Measurements from ENCODE around the gene CSMD2.

Gene CSMD2

GRCh38 chr1:33711511-33711910 is 453.5 kb downstream of the CSMD2 start:
- Histone ChIP-seq H3K9ac (ENCODE audit: low read length) (no peak overlapping the region), H4K20me1 (ENCODE audit: insufficient read depth, low read length) (no peaks in the 10 kb centered on the region), H3K4me1 (ENCODE audit: low read length) (no peaks in the 10 kb centered on the region), H3K27me3 (ENCODE audit: low read depth, low read length) (no peaks in the 10 kb centered on the region), H3K4me2 (ENCODE audit: low read length) (no peak overlapping the region), H3K9me3 (ENCODE audit: insufficient read depth, low read length) (no peaks in the 10 kb centered on the region), H3K36me3 (replicated peaks; ENCODE audit: low read depth, low read length) (no peaks in the 10 kb centered on the region), H3K27ac (ENCODE audit: low read length) (no peak overlapping the region), H3K4me3 (ENCODE audit: low read length) (no peak overlapping the region), H2AFZ (ENCODE audit: low read depth, low read length) (no peak overlapping the region), H3K79me2 (ENCODE audit: low read length) (no peaks in the 10 kb centered on the region)
- no peak for TF ChIP-seq CTCF (IDR thresholded peaks at IDR 0.05; ENCODE audit: low read depth, low read length)
- no peak for TF ChIP-seq EZH2phosphoT487 (IDR thresholded peaks at IDR 0.05; ENCODE audit: low read depth)

DNA sequence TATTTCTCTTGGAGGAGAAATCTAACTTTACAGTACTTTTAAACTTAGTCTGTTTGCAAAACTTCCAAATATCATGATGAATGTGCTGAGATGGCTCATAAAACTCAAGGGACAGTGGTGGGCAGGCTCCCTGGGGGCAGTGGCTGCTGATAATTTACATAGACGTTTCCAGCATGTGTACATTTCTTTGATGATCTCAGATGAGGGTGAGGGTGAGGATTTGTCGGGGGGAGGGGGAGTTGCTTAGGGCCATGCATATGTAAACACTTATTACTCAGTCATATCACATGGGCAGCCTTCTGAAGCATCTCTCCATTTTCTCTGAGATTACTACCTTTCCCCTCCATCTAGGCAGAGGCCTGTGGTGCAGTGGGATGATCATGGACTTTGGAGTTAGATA is 454.1 kb downstream of the CSMD2 start:
- H3K4me1 ChIP-seq (ENCODE audit: low read length): no peaks in the 10 kb centered on the region
- no peaks in the 10 kb centered on the region for H4K20me1 ChIP-seq (ENCODE audit: insufficient read depth, low read length)
- no peaks in the 10 kb centered on the region for H3K36me3 ChIP-seq (replicated peaks; ENCODE audit: low read depth, low read length)
- H3K27me3 ChIP-seq (ENCODE audit: low read depth, low read length): no peaks in the 10 kb centered on the region
- no peak overlapping the region for H3K27ac ChIP-seq (ENCODE audit: low read length)
- no peak for TF ChIP-seq CTCF (IDR thresholded peaks at IDR 0.05; ENCODE audit: low read depth, low read length)
- no peak for TF ChIP-seq EZH2phosphoT487 (IDR thresholded peaks at IDR 0.05; ENCODE audit: low read depth)
- H3K4me2 ChIP-seq (ENCODE audit: low read length): no peak overlapping the region
- H3K9ac ChIP-seq (ENCODE audit: low read length): no peak overlapping the region
- no peaks in the 10 kb centered on the region for H3K9me3 ChIP-seq (ENCODE audit: insufficient read depth, low read length)
- no peak overlapping the region for H2AFZ ChIP-seq (ENCODE audit: low read depth, low read length)
- H3K4me3 ChIP-seq (ENCODE audit: low read length): no peak overlapping the region
- no peaks in the 10 kb centered on the region for H3K79me2 ChIP-seq (ENCODE audit: low read length)

DNA sequence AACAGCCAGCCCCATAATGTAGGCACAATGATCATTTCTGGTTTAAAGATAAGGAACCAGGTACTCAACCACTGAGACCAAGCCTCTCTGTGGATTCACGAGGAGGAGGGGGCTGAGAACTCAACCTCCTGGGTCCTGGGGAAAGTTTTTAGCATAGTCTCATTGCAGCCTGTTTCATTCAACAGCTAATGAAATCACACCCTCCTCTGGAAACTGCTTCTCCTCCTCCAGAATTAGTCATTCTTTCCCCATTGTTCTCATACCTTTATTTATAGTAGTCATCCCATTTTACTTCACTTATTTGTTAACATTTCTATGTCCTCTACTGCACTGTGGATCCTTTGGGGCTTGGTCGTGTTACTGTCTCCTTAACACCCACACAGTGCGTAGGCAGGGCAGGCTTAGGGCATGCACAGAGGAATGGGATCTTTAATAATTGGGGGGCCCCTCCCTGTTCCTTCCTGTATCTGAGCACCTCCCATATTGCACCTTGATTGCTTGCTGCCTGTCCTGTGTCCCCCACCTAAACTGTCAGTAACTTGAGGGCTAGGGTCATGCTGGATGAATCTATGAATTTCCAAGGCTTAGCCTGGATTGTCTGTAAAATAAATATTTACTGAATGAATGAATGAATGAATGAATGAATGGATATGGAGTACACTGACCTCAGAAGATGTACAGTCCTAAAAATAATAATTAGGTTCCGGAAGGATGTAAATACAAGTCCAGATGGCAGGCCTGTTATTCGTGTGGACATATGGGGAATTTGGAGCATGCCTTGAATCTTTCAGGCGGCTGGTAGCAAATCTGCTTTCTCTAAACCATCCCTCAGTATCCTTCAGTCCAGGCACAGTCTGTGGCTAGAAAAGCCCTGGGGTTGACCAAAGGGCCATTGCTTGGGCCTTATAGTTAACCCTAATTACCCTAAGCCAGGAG is 455.0 kb downstream of the CSMD2 start:
- Histone ChIP-seq H3K27ac (ENCODE audit: low read length) (no peak overlapping the region), H3K79me2 (ENCODE audit: low read length) (no peaks in the 10 kb centered on the region), H3K36me3 (replicated peaks; ENCODE audit: low read depth, low read length) (no peaks in the 10 kb centered on the region), H2AFZ (ENCODE audit: low read depth, low read length) (no peak overlapping the region), H4K20me1 (ENCODE audit: insufficient read depth, low read length) (no peaks in the 10 kb centered on the region), H3K4me3 (ENCODE audit: low read length) (no peak overlapping the region), H3K4me2 (ENCODE audit: low read length) (no peak overlapping the region), H3K9me3 (ENCODE audit: insufficient read depth, low read length) (no peaks in the 10 kb centered on the region), H3K9ac (ENCODE audit: low read length) (no peak overlapping the region), H3K27me3 (ENCODE audit: low read depth, low read length) (no peaks in the 10 kb centered on the region), H3K4me1 (ENCODE audit: low read length) (no peaks in the 10 kb centered on the region)
- no peak for TF ChIP-seq EZH2phosphoT487 (IDR thresholded peaks at IDR 0.05; ENCODE audit: low read depth)
- no peak for TF ChIP-seq CTCF (IDR thresholded peaks at IDR 0.05; ENCODE audit: low read depth, low read length)

DNA sequence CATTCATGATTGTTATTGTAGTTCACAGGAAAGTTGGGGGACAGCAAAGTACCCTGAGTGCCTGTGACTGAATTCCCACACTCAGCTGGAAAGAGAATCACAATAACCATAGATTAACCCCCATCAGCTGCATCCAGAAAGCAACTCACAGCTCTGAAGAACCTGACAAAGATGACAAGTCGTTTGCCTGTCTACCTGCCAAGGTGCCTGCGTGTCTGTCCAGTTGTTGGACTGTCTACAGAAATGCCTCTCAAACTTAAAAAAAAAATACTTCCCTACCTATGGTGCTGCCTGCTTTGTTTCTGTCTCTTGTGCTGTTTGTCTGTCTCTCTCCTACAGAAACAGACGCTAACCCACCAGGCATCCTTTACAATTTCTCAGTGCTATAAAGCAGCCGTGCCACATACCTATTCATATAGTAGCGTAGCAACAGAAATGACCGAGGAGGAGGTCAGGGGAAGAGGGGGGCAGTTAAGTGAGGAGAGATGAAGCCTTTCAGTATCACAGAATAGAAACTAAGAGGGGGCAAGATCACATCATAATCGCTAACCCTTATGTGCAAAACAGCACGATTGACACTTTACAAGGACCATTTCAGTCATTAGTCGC is 455.8 kb downstream of the CSMD2 start:
- no peak for TF ChIP-seq EZH2phosphoT487 (IDR thresholded peaks at IDR 0.05; ENCODE audit: low read depth)
- no peak for TF ChIP-seq CTCF (IDR thresholded peaks at IDR 0.05; ENCODE audit: low read depth, low read length)
- Histone ChIP-seq H4K20me1 (ENCODE audit: insufficient read depth, low read length) (no peaks in the 10 kb centered on the region), H3K4me3 (ENCODE audit: low read length) (no peak overlapping the region), H3K27ac (ENCODE audit: low read length) (no peak overlapping the region), H3K36me3 (replicated peaks; ENCODE audit: low read depth, low read length) (no peaks in the 10 kb centered on the region), H3K9me3 (ENCODE audit: insufficient read depth, low read length) (no peaks in the 10 kb centered on the region), H3K4me1 (ENCODE audit: low read length) (no peaks in the 10 kb centered on the region), H2AFZ (ENCODE audit: low read depth, low read length) (no peak overlapping the region), H3K79me2 (ENCODE audit: low read length) (no peaks in the 10 kb centered on the region), H3K4me2 (ENCODE audit: low read length) (no peak overlapping the region), H3K27me3 (ENCODE audit: low read depth, low read length) (no peaks in the 10 kb centered on the region), H3K9ac (ENCODE audit: low read length) (no peak overlapping the region)
